IMR-90 (cell line): ENCODE data around the gene TENM4. TPM values are rescaled to one million over a fixed set of nuclear protein-coding genes. Genes with fewer than 3 reads are reported as not detected.

Source experiments
- ATAC-seq: fragments of 200-7000 bp; cut with Tn5 transposase; 2 replicates; pipeline ENCODE4 v1.9.1; 2020; ENCODE audit warnings: low read depth, mild to moderate bottlenecking, moderate library complexity
- BruUV-seq: library from RNA; stranded (reverse); fragments of 400-500 nt; replicated peaks from 2 replicates; lab custom pipeline; 2021; lab: Mats Ljungman, UMichigan
- CTCF ChIA-PET: fragments of 300-600 bp; formaldehyde crosslinking; extraction: SDS; loops from one replicate; lab custom pipeline; 2021; ENCODE audit warnings: antibody characterized with exemption; lab: Yijun Ruan, JAX
- POLR2A ChIA-PET: fragments of 300-600 bp; sonication (Branson Sonifier 250); formaldehyde crosslinking; loops from one replicate; lab custom pipeline; 2022; ENCODE audit warnings: antibody characterized with exemption; ENCODE audit not compliant: unreplicated experiment; lab: Charles Lee
- DNase-seq: peaks from one replicate; pipeline ENCODE4 v3.0.0; 2013
- H2AFZ ChIP-seq: replicated peaks from 2 replicates; pipeline ENCODE3; 2013; ENCODE audit warnings: low read length, mild to moderate bottlenecking; ENCODE audit not compliant: poor library complexity
- H2AK5ac ChIP-seq: 2 replicates; pipeline ENCODE4 v1.6.1; 2013; ENCODE audit warnings: low read depth, low read length, inconsistent platforms
- H2AK9ac ChIP-seq: replicated peaks from 2 replicates; pipeline ENCODE3; 2013; ENCODE audit warnings: mild to moderate bottlenecking, low read depth, low read length, moderate library complexity; ENCODE audit not compliant: poor library complexity
- H2BK120ac ChIP-seq: 2 replicates; pipeline ENCODE4 v1.6.1; 2013; ENCODE audit warnings: low read depth, low read length, inconsistent platforms
- H2BK15ac ChIP-seq: 3 replicates; pipeline ENCODE4 v1.6.1; 2013; ENCODE audit warnings: low read depth, low read length, inconsistent platforms
- H2BK20ac ChIP-seq: 2 replicates; pipeline ENCODE4 v1.6.1; 2013; ENCODE audit warnings: low read depth, mild to moderate bottlenecking, inconsistent platforms, low read length, moderate library complexity
- H2BK5ac ChIP-seq: 2 replicates; pipeline ENCODE4 v1.6.1; 2013; ENCODE audit warnings: mild to moderate bottlenecking, low read depth, low read length, inconsistent platforms; ENCODE audit not compliant: poor library complexity, severe bottlenecking
- H3K14ac ChIP-seq: replicated peaks from 2 replicates; pipeline ENCODE4 v1.6.1; 2013; ENCODE audit warnings: low read depth, low read length, inconsistent platforms
- H3K18ac ChIP-seq: 2 replicates; pipeline ENCODE4 v1.6.1; 2013; ENCODE audit warnings: low read depth, low read length, control low read depth
- H3K23ac ChIP-seq: 2 replicates; pipeline ENCODE4 v1.6.1; 2013; ENCODE audit warnings: low read depth, low read length, inconsistent platforms
- H3K27ac ChIP-seq: 2 replicates; pipeline ENCODE4 v1.5.1; 2013; ENCODE audit warnings: mild to moderate bottlenecking, control low read depth, low read length; ENCODE audit not compliant: insufficient read depth
- H3K27me3 ChIP-seq: 2 replicates; pipeline ENCODE4 v1.6.1; 2013; ENCODE audit warnings: low read length; ENCODE audit not compliant: control insufficient read depth, insufficient read depth
- H3K36me3 ChIP-seq: 2 replicates; pipeline ENCODE4 v1.6.1; 2013; ENCODE audit warnings: low read length, mixed read lengths; ENCODE audit not compliant: control insufficient read depth, insufficient read depth
- H3K4ac ChIP-seq: 2 replicates; pipeline ENCODE4 v1.6.1; 2013; ENCODE audit warnings: low read depth, low read length, inconsistent platforms
- H3K4me1 ChIP-seq: 2 replicates; pipeline ENCODE4 v1.6.1; 2013; ENCODE audit warnings: low read length, mixed read lengths; ENCODE audit not compliant: control insufficient read depth, insufficient read depth
- H3K4me2 ChIP-seq: 2 replicates; pipeline ENCODE4 v1.6.1; 2013; ENCODE audit warnings: low read depth, mild to moderate bottlenecking, control low read depth, low read length, moderate library complexity
- H3K4me3 ChIP-seq: 2 replicates; pipeline ENCODE4 v1.5.1; 2013; ENCODE audit warnings: low read depth, mild to moderate bottlenecking, control low read depth, low read length, moderate library complexity; ENCODE audit not compliant: insufficient read depth
- H3K56ac ChIP-seq: 2 replicates; pipeline ENCODE4 v1.6.1; 2013; ENCODE audit warnings: low read length, inconsistent platforms; ENCODE audit not compliant: insufficient read depth; ENCODE audit errors: extremely low read depth
- H3K79me1 ChIP-seq, 2 experiments: 2 replicates each; pipeline ENCODE4 v1.6.1; 2013; ENCODE audit warnings: low read length in 2 of 2, inconsistent platforms in 1 of 2, low read depth in 1 of 2
- H3K9ac ChIP-seq: 2 replicates; pipeline ENCODE4 v1.6.1; 2013; ENCODE audit warnings: low read depth, low read length, control low read depth
- H3K9me1 ChIP-seq: 2 replicates; pipeline ENCODE4 v1.6.1; 2013; ENCODE audit warnings: low read length, inconsistent platforms; ENCODE audit not compliant: insufficient read depth
- H3K9me3 ChIP-seq: 2 replicates; pipeline ENCODE4 v1.6.1; 2013; ENCODE audit warnings: low read length; ENCODE audit not compliant: control insufficient read depth, insufficient read depth
- H4K20me1 ChIP-seq: 2 replicates; pipeline ENCODE4 v1.6.1; 2013; ENCODE audit warnings: low read length, inconsistent platforms; ENCODE audit not compliant: insufficient read depth
- H4K5ac ChIP-seq: 2 replicates; pipeline ENCODE4 v1.6.1; 2013; ENCODE audit warnings: mild to moderate bottlenecking, low read depth, low read length, control low read depth
- H4K8ac ChIP-seq, 2 experiments: 2 replicates each; pipeline ENCODE4 v1.6.1; 2013; ENCODE audit warnings: low read depth in 2 of 2, low read length in 2 of 2, control low read depth in 1 of 2, inconsistent platforms in 1 of 2
- H4K91ac ChIP-seq: 2 replicates; pipeline ENCODE4 v1.6.1; 2013; ENCODE audit warnings: low read depth, low read length, inconsistent platforms; ENCODE audit not compliant: insufficient read depth
- BHLHE40 ChIP-seq: fragments of 150-350 bp; IDR thresholded peaks from 2 replicates; pipeline ENCODE4 v1.6.1; 2016; ENCODE audit warnings: mild to moderate bottlenecking, low read depth, low read length
- MAFK ChIP-seq: IDR thresholded peaks from 2 replicates; pipeline ENCODE4 v1.6.1; 2012; ENCODE audit warnings: low read depth, low read length, improper control_type of control experiment
- MAZ ChIP-seq: IDR thresholded peaks from 2 replicates; pipeline ENCODE4 v1.6.1; 2012; ENCODE audit warnings: low read depth, mild to moderate bottlenecking, low read length, improper control_type of control experiment, moderate library complexity, borderline replicate concordance
- MXI1 ChIP-seq: IDR thresholded peaks from 2 replicates; pipeline ENCODE4 v1.6.1; 2012; ENCODE audit warnings: low read depth, mild to moderate bottlenecking, low read length, moderate library complexity, borderline replicate concordance
- RAD21 ChIP-seq: IDR thresholded peaks from 2 replicates; pipeline ENCODE4 v1.6.1; 2012; ENCODE audit warnings: low read length, improper control_type of control experiment
- SMC3 ChIP-seq: fragments of 150-350 bp; IDR thresholded peaks from 2 replicates; pipeline ENCODE4 v1.6.1; 2016; ENCODE audit warnings: low read depth, mild to moderate bottlenecking, antibody characterized with exemption, low read length, moderate library complexity
- USF2 ChIP-seq: fragments of 150-350 bp; IDR thresholded peaks from 2 replicates; pipeline ENCODE4 v1.6.1; 2017; ENCODE audit warnings: mild to moderate bottlenecking, antibody characterized with exemption, low read length, low read depth
- WGBS, 2 experiments: methylation state at CpG; one replicate each; pipeline versions ENCODE4 v1.1.5 to v1.1.7; 2013; ENCODE audit warnings: missing lambda C conversion rate in 2 of 2; ENCODE audit not compliant: insufficient read length in 1 of 2; ENCODE audit errors: extremely low coverage in 2 of 2; 5-methylcytosine and 5-hydroxymethylcytosine counted together
- dilution Hi-C: fragments of 300-500 bp; cut with HindIII; formaldehyde crosslinking; loops from one replicate; pipeline ENCODE4 v1.14.3; 2018; ENCODE audit warnings: low sequenced_read_pairs; ENCODE audit not compliant: unreplicated experiment
- in situ Hi-C: fragments of 300-500 bp; cut with MboI; formaldehyde crosslinking; loops from 3 replicates; pipeline ENCODE4 v1.14.3; 2019; ENCODE audit warnings: low sequenced_read_pairs, inconsistent platforms, mixed read lengths
- intact Hi-C: fragments of 100-400 bp; cut with micrococcal nuclease; formaldehyde crosslinking; loops from 2 replicates; pipeline ENCODE4 v1.10.0; 2022
- polyA plus RNA-seq, 3 experiments: library from polyadenylated mRNA; depleted of rRNA; stranded (reverse); fragments of >200 nt; gene quantifications; 2 replicates each; pipeline ENCODE4 v1.2.3, GENCODE V29; 2012; ENCODE audit warnings: low replicate concordance in 1 of 3
- total RNA-seq: library from RNA; depleted of rRNA; stranded (reverse); fragments of >200 nt; gene quantifications from 2 replicates; pipeline ENCODE4 v1.2.3, GENCODE V29; 2012

Gene TENM4
- total and polyA plus RNA-seq, 2 of the 4 experiments (the other 2 are of a cell fraction), result 7.4 to 9.0 TPM

GRCh38 chr11:79050786-79051185, 390.0 kb downstream of the TENM4 start:
- Histone ChIP-seq H2AK5ac (no peak overlapping the region), H4K8ac (peak overlapping the region; percentile 20 to 24; a peak in 1 of 4 replicates), H2BK5ac (peak overlapping the region; percentile 16), H2BK20ac (peak overlapping the region; percentile 50), H3K27me3 (no peaks in the 10 kb centered on the region), H3K23ac (peak overlapping the region; percentile 46; the same call in 1 of the 2 replicates), H3K14ac (peak overlapping the region; percentile 44; the same call in 1 of the 2 replicates), H3K4me1 (peaks cover 21% of the 10 kb centered on the region), H2AFZ (no peak overlapping the region), H3K9me1 (peaks cover 4% of the 10 kb centered on the region; the same call in 1 of the 2 replicates), H3K9me3 (no peaks in the 10 kb centered on the region), H4K20me1 (no peaks in the 10 kb centered on the region), H2BK15ac (no peak overlapping the region), H3K18ac (peak overlapping the region; percentile 95; the same call in 1 of the 2 replicates), H4K5ac (peak overlapping the region; percentile 94; the same call in 1 of the 2 replicates), H3K79me1 (no peaks in the 10 kb centered on the region; a peak in 1 of 4 replicates), H3K27ac (peak overlapping the region; percentile 94; the same call in 1 of the 2 replicates), H3K4me3 (no peak overlapping the region), H3K56ac (no peak overlapping the region), H3K36me3 (no peaks in the 10 kb centered on the region), H3K4me2 (no peak overlapping the region), H2BK120ac (peak overlapping the region; percentile 44; the same call in 1 of the 2 replicates), H2AK9ac (no peak overlapping the region), H3K4ac (peak overlapping the region; percentile 36; the same call in 1 of the 2 replicates), H4K91ac (peak overlapping the region; percentile 25; the same call in 1 of the 2 replicates), H3K9ac (no peak overlapping the region)
- DNase-seq (peak; percentile 89), ATAC-seq (peak; percentile 52)
- ChIA-PET CTCF (interaction anchor here (0.6 kb wide), 1 partner anchor 374 kb away, joined by 4 read pairs; no protein-coding TSS in a partner anchor), POLR2A (no interaction called here)
- no TSS peak for BruUV-seq
- TF ChIP-seq MXI1, result no peak
- no peak for TF ChIP-seq BHLHE40
- no peak for TF ChIP-seq RAD21
- TF ChIP-seq SMC3, result no peak
- TF ChIP-seq USF2, result no peak
- TF ChIP-seq MAZ, result no peak
- TF ChIP-seq MAFK, result no peak
- dilution Hi-C loops, result no loop called here
- in situ Hi-C loops, result loop anchor here (10.0 kb wide), 1 partner anchor 246 kb away; no protein-coding TSS in a partner anchor
- intact Hi-C loops, result loop anchor here (10.0 kb wide), 1 partner anchor 256 kb away; no protein-coding TSS in a partner anchor
- WGBS, 2 experiments, result 0% methylated on average over 1 of the region's 3 CpGs; no CpG with 5 or more reads in 1 of the 2 experiments
